Measurements from ENCODE around the gene CORIN.

The CORIN gene

GRCh38 chr4:47860305-47860704, 22.4 kb upstream of the CORIN start:
- TF ChIP-seq EZH2phosphoT487 (IDR thresholded peaks at IDR 0.05; ENCODE audit: low read depth): no peak
- TF ChIP-seq CTCF (IDR thresholded peaks at IDR 0.05; ENCODE audit: low read depth, low read length): no peak
- Histone ChIP-seq H3K4me1 (ENCODE audit: low read length) (0 out of 2 replicates have a peak, but pooled peaks cover 4% of the 10 kb centered on the region), H3K27me3 (ENCODE audit: low read depth, low read length) (no peaks in the 10 kb centered on the region), H3K27ac (ENCODE audit: low read length) (no peak overlapping the region), H2AFZ (ENCODE audit: low read depth, low read length) (no peak overlapping the region), H3K79me2 (ENCODE audit: low read length) (no peaks in the 10 kb centered on the region), H4K20me1 (ENCODE audit: insufficient read depth, low read length) (no peaks in the 10 kb centered on the region), H3K9ac (ENCODE audit: low read length) (no peak overlapping the region), H3K4me3 (ENCODE audit: low read length) (no peak overlapping the region), H3K36me3 (replicated peaks; ENCODE audit: low read depth, low read length) (peaks cover 23% of the 10 kb centered on the region), H3K4me2 (ENCODE audit: low read length) (no peak overlapping the region), H3K9me3 (ENCODE audit: insufficient read depth, low read length) (no peaks in the 10 kb centered on the region)

GRCh38 chr4:47858006-47858405, 20.1 kb upstream of the CORIN start:
- Histone ChIP-seq H2AFZ (ENCODE audit: low read depth, low read length) (no peak overlapping the region), H3K9me3 (ENCODE audit: insufficient read depth, low read length) (no peaks in the 10 kb centered on the region), H3K4me2 (ENCODE audit: low read length) (no peak overlapping the region), H3K79me2 (ENCODE audit: low read length) (no peaks in the 10 kb centered on the region), H3K4me1 (ENCODE audit: low read length) (0 out of 2 replicates have a peak, but pooled peaks cover 4% of the 10 kb centered on the region), H3K4me3 (ENCODE audit: low read length) (no peak overlapping the region), H3K27ac (ENCODE audit: low read length) (no peak overlapping the region), H3K27me3 (ENCODE audit: low read depth, low read length) (no peaks in the 10 kb centered on the region), H3K9ac (ENCODE audit: low read length) (no peak overlapping the region), H4K20me1 (ENCODE audit: insufficient read depth, low read length) (no peaks in the 10 kb centered on the region), H3K36me3 (replicated peaks; ENCODE audit: low read depth, low read length) (peaks cover 26% of the 10 kb centered on the region)
- no peak for TF ChIP-seq CTCF (IDR thresholded peaks at IDR 0.05; ENCODE audit: low read depth, low read length)
- TF ChIP-seq EZH2phosphoT487 (IDR thresholded peaks at IDR 0.05; ENCODE audit: low read depth): no peak

- H3K4me2 ChIP-seq (ENCODE audit: low read length): no peak overlapping the region
- H3K36me3 ChIP-seq (replicated peaks; ENCODE audit: low read depth, low read length): peaks cover 29% of the 10 kb centered on the region
- H3K9me3 ChIP-seq (ENCODE audit: insufficient read depth, low read length): no peaks in the 10 kb centered on the region
- H3K27ac ChIP-seq (ENCODE audit: low read length): no peak overlapping the region
- H3K4me3 ChIP-seq (ENCODE audit: low read length): no peak overlapping the region
- H3K79me2 ChIP-seq (ENCODE audit: low read length): no peaks in the 10 kb centered on the region
- H2AFZ ChIP-seq (ENCODE audit: low read depth, low read length): no peak overlapping the region
- TF ChIP-seq EZH2phosphoT487 (IDR thresholded peaks at IDR 0.05; ENCODE audit: low read depth) (no peak), CTCF (IDR thresholded peaks at IDR 0.05; ENCODE audit: low read depth, low read length) (no peak)
- 0 out of 2 replicates have a peak, but pooled peaks cover 4% of the 10 kb centered on the region for H3K4me1 ChIP-seq (ENCODE audit: low read length)
- H3K9ac ChIP-seq (ENCODE audit: low read length): no peak overlapping the region
- no peaks in the 10 kb centered on the region for H3K27me3 ChIP-seq (ENCODE audit: low read depth, low read length)
- H4K20me1 ChIP-seq (ENCODE audit: insufficient read depth, low read length): no peaks in the 10 kb centered on the region
These were observed 18.8 kb upstream of the CORIN start for GRCh38 chr4:47856713-47857112.

- no peak overlapping the region for H2AFZ ChIP-seq (ENCODE audit: low read depth, low read length)
- peaks cover 32% of the 10 kb centered on the region for H3K36me3 ChIP-seq (replicated peaks; ENCODE audit: low read depth, low read length)
- 0 out of 2 replicates have a peak, but pooled peaks cover 4% of the 10 kb centered on the region for H3K4me1 ChIP-seq (ENCODE audit: low read length)
- H3K27me3 ChIP-seq (ENCODE audit: low read depth, low read length): no peaks in the 10 kb centered on the region
- H3K4me3 ChIP-seq (ENCODE audit: low read length): no peak overlapping the region
- TF ChIP-seq CTCF (IDR thresholded peaks at IDR 0.05; ENCODE audit: low read depth, low read length): no peak
- H3K9me3 ChIP-seq (ENCODE audit: insufficient read depth, low read length): no peaks in the 10 kb centered on the region
- H3K79me2 ChIP-seq (ENCODE audit: low read length): no peaks in the 10 kb centered on the region
- H4K20me1 ChIP-seq (ENCODE audit: insufficient read depth, low read length): no peaks in the 10 kb centered on the region
- H3K27ac ChIP-seq (ENCODE audit: low read length): no peak overlapping the region
- H3K4me2 ChIP-seq (ENCODE audit: low read length): no peak overlapping the region
- H3K9ac ChIP-seq (ENCODE audit: low read length): no peak overlapping the region
These were observed 17.5 kb upstream of the CORIN start for GRCh38 chr4:47855350-47855749.
